Measurements from ENCODE around the gene DHRS7C. TPM values are rescaled to one million over a fixed set of nuclear protein-coding genes. Genes with fewer than 3 reads are reported as not detected.

The DHRS7C gene
- total and polyA plus RNA-seq, 12 donors: 0.51 to 180 (median 15.7) TPM

GRCh38 chr17:9810100-9810949 lies 18.9 kb upstream of the DHRS7C start:
- H3K27me3 ChIP-seq: peaks cover 0 to 48% (median 14%) of the 10 kb centered on the region in 7 donors
- peak in 4 of 8 donors; percentile 19 to 57 (median 38) for ATAC-seq
- peaks cover 0 to 8% (median 0%) of the 10 kb centered on the region in 9 donors for H3K4me1 ChIP-seq
- peaks cover 0 to 9% (median 0%) of the 10 kb centered on the region in 11 donors for H3K9me3 ChIP-seq
- no peak overlapping the region for H3K4me3 ChIP-seq
- H3K36me3 ChIP-seq: no peaks in the 10 kb centered on the region
- 52 to 56% methylated on average over 4 of the region's 4 CpGs for WGBS, 2 donors
- intact Hi-C loops (cut with DNase I): no loop called here
- H3K27ac ChIP-seq: no peak overlapping the region
- DNase-seq: no peak
- no peak for TF ChIP-seq CTCF (IDR thresholded peaks at IDR 0.05)

- H3K36me3 ChIP-seq: no peaks in the 10 kb centered on the region
- WGBS, 2 donors: 90 to 94% methylated on average over 8 of the region's 8 CpGs
- no peak overlapping the region for H3K27ac ChIP-seq
- ATAC-seq (no peak), DNase-seq (no peak)
- H3K4me1 ChIP-seq: peaks cover 0 to 8% (median 0%) of the 10 kb centered on the region in 9 donors
- peaks cover 0 to 50% (median 14%) of the 10 kb centered on the region in 7 donors for H3K27me3 ChIP-seq
- no peak overlapping the region for H3K4me3 ChIP-seq
- no peak for TF ChIP-seq CTCF (IDR thresholded peaks at IDR 0.05)
- H3K9me3 ChIP-seq: peaks cover 0 to 18% (median 0%) of the 10 kb centered on the region in 11 donors
- intact Hi-C loops (cut with DNase I): loop anchor here in 2 of 10 donors (10.0 kb wide), 1 partner anchor 75 kb away; no protein-coding TSS in a partner anchor
Observed at GRCh38 chr17:9809409-9809808, 18.0 kb upstream of the DHRS7C start.

GRCh38 chr17:9806699-9807098 lies 15.3 kb upstream of the DHRS7C start:
- Histone ChIP-seq H3K4me1 (peaks cover 0 to 7% (median 0%) of the 10 kb centered on the region in 9 donors), H3K9me3 (peaks cover 0 to 24% (median 0%) of the 10 kb centered on the region in 11 donors), H3K4me3 (no peak overlapping the region), H3K36me3 (no peaks in the 10 kb centered on the region), H3K27ac (no peak overlapping the region), H3K27me3 (peaks cover 0 to 47% (median 20%) of the 10 kb centered on the region in 7 donors)
- ATAC-seq: no peak
- TF ChIP-seq CTCF (IDR thresholded peaks at IDR 0.05): no peak
- WGBS, 2 donors: 71 to 83% methylated on average over 6 of the region's 6 CpGs
- intact Hi-C loops (cut with DNase I): loop anchor here in 2 of 10 donors (10.0 kb wide), 1 partner anchor 78 kb away; no protein-coding TSS in a partner anchor
- no peak for DNase-seq

GRCh38 chr17:9805769-9806168 lies 14.4 kb upstream of the DHRS7C start:
- Histone ChIP-seq H3K4me3 (no peak overlapping the region), H3K27ac (no peak overlapping the region), H3K36me3 (no peaks in the 10 kb centered on the region), H3K27me3 (peaks cover 0 to 47% (median 19%) of the 10 kb centered on the region in 7 donors), H3K4me1 (peaks cover 0 to 5% (median 0%) of the 10 kb centered on the region in 9 donors), H3K9me3 (peaks cover 0 to 24% (median 0%) of the 10 kb centered on the region in 11 donors)
- intact Hi-C loops (cut with DNase I): loop anchor here in 2 of 10 donors (10.0 kb wide), 1 partner anchor 79 kb away; no protein-coding TSS in a partner anchor
- DNase-seq: no peak
- no peak for ATAC-seq
- no peak for TF ChIP-seq CTCF (IDR thresholded peaks at IDR 0.05)
- WGBS, 2 donors: 35 to 86% methylated on average over 4 of the region's 4 CpGs
